ENCODE results near the gene PRR12.
A peak's percentile ranks its signal among the peaks of the same experiment; 100 is the strongest.

The PRR12 gene

DNA sequence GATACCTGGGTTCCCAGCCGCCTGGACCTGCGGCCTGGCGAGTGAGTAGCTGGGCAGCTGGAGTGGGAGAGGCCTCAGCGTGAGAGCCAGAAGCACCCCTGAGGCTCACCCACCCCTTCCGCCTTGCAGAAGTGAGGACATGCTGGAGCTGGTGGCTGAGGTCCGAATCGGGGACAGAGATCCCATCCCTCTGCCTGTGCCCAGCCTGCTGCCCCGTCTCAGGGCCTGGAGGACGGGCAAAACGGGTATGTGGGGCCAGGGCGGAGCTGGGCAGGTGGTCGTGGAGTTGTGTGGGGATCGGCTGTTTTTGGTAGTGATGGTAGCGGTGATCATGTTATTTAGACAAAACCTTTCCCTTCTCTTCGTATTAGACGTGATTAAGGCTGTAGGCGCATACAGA, 55.6 kb downstream of the PRR12 start:
- no peak for DNase-seq (ENCODE audit: low read depth)

DNA sequence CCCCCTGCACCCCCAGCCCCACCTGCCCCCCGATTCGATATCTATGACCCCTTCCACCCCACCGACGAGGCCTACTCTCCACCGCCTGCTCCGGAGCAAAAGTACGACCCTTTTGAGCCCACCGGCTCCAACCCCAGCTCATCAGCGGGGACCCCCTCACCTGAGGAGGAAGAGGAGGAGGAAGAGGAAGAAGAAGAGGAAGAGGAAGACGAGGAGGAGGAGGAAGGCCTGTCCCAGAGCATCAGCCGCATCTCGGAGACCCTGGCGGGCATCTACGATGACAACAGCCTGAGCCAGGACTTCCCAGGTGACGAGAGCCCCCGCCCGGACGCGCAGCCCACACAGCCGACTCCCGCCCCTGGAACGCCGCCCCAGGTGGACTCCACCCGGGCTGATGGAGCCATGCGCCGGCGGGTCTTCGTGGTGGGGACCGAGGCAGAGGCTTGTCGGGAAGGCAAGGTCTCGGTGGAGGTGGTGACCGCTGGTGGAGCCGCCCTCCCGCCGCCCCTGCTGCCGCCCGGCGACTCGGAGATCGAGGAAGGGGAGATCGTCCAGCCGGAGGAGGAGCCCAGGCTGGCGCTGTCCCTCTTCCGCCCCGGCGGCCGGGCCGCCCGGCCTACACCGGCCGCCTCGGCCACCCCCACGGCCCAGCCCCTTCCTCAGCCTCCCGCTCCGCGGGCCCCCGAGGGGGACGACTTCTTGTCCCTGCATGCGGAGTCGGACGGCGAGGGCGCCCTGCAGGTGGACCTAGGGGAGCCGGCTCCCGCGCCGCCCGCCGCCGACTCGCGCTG, 60.2 kb downstream of the PRR12 start:
- no peak for DNase-seq (ENCODE audit: low read depth)

DNA sequence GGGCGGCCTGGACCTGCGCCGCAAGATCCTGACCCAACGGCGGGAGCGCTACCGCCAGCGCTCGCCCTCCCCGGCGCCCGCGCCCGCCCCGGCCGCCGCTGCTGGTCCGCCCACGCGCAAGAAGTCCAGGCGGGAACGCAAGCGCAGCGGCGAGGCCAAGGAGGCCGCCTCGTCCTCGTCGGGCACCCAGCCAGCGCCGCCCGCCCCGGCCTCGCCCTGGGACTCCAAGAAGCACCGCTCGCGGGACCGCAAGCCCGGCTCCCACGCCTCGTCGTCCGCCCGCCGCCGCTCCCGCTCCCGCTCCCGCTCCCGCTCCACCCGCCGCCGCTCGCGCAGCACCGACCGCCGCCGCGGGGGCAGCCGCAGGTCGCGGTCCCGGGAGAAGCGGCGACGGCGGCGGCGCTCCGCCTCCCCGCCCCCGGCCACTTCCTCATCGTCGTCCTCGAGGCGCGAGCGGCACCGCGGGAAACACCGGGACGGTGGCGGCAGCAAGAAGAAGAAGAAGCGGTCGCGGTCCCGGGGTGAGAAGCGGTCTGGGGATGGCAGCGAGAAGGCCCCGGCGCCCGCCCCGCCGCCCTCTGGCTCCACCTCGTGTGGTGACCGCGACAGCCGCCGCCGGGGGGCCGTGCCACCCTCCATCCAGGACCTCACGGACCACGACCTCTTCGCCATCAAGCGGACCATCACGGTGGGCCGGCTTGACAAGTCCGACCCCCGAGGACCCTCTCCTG, 61.0 kb downstream of the PRR12 start:
- no peak for DNase-seq (ENCODE audit: low read depth)

DNA sequence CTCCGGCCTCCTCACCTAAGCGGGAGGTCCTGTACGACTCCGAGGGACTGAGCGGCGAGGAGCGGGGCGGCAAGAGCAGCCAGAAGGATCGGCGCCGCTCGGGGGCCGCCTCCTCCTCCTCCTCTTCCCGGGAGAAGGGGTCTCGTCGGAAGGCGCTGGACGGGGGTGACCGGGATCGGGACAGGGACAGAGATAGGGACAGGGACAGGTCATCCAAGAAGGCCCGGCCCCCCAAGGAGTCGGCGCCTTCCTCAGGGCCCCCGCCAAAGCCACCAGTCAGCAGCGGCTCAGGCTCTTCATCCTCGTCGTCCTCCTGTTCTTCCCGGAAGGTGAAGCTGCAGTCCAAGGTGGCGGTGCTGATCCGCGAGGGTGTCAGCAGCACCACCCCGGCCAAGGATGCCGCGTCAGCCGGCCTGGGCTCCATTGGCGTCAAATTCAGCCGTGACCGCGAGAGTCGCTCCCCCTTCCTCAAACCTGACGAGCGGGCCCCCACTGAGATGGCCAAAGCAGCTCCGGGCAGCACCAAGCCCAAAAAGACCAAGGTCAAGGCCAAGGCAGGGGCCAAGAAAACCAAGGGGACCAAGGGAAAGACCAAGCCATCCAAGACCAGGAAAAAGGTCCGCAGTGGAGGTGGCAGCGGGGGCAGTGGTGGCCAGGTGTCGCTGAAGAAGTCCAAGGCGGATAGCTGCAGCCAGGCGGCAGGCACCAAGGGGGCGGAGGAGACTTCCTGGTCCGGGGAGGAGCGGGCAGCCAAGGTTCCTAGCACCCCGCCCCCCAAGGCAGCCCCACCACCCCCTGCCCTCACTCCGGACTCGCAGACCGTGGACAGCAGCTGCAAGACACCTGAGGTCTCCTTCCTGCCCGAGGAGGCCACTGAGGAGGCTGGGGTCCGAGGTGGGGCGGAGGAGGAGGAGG, 61.8 kb downstream of the PRR12 start:
- DNase-seq (ENCODE audit: low read depth) = no peak

DNA sequence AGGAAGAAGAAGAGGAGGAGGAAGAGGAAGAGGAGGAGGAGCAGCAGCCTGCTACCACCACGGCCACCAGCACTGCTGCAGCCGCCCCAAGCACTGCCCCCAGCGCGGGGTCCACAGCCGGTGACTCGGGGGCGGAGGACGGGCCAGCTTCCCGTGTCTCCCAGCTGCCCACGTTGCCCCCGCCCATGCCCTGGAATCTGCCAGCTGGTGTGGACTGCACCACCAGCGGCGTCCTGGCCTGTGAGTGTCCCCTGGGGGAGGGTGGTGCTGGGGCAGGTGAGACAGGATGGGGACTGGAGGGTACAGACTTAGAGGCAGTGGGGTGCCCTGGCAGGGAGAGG, 62.5 kb downstream of the PRR12 start:
- DNase-seq (ENCODE audit: low read depth) = no peak

DNA sequence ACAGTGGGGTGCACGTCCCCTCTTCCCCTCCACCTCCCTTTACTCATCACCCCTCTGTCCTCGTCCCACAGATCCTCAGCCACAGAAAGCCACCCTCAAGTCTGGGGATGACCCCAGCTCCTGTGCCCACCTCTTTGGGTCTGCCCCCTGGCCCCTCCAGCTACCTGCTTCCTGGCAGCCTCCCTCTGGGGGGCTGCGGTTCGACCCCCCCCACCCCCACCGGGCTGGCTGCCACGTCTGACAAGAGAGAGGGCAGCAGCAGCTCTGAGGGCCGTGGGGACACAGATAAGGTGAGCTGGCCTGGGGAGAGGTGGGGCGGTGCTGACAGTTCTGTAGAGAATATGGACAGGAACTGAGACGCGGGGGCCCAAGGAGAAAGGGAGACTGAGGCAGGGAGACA, 63.6 kb downstream of the PRR12 start:
- DNase-seq (ENCODE audit: low read depth) = no peak

DNA sequence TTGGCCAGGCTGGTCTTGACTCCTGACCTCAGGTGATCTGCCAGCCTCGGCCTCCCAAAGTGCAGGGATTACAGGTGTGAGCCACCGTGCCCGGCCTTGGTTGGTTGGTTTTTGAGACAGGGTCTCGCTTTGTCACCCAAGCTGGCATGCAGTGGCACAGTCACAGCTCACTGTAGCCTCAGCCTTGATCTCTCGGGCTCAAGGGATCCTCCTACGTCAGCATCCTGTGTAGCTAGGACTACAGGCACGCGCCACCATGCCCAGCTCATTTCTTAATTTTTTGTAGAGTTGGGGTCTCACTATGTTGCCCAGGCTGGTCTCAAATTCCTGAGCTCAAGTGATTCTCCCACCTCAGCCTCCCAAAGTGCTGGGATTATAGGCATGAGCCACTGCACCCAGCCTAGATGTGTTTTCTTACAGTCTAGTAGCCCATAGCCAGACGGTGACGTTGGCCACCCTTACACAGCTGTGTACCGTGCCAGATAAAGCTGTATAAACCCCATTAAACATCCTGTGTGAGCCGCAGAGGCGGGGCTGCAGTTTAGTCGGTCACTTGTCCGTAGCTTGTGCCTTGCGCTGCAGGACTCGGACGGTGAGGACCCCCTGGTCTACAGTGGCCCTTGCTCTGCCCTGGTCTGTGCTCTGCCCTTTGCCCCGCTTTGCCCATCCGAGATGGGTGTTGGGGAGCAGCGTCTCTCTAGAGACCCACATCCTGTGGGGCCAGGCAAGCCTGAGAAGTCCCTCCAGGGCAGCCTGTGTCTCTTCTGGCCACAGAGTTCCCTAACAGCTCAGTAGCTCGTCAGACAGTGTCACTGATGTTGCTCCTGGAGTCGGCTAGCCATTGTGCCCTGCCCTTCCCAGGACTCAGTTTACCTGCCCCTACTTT, 64.8 kb downstream of the PRR12 start:
- no peak for DNase-seq (ENCODE audit: low read depth)

DNA sequence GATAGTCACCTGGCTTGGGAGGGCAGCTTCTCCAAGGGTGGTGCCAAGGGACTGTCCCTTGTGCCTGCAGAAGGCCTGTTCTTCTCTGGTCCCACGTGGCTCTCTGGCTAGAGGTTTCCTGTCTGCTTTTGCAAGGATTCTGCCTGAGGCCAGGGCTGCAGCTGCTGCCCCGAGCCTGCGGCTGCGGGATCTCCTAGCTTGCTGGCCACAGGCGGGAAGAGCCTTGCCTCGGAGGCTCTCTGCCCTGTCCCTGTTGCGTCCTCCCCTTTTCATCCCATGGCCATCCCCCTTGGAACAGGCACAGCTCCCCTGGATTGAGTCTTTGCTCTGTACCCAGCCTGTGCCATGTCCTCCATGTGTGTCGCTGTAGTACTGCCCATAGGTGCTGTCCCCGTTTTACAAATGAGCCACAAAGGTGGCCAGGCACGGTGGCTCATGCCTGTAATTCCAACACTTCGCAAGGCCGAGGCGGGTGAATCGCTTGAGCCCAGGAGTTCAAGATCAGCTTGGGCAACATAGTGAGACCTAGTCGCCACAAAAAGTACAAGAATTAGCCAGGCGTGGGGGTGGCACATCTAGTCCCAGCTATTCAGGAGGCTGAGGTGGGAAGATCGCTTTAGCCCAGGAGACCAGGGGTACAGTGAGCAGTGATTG, 65.6 kb downstream of the PRR12 start:
- DNase-seq (ENCODE audit: low read depth) = no peak

DNA sequence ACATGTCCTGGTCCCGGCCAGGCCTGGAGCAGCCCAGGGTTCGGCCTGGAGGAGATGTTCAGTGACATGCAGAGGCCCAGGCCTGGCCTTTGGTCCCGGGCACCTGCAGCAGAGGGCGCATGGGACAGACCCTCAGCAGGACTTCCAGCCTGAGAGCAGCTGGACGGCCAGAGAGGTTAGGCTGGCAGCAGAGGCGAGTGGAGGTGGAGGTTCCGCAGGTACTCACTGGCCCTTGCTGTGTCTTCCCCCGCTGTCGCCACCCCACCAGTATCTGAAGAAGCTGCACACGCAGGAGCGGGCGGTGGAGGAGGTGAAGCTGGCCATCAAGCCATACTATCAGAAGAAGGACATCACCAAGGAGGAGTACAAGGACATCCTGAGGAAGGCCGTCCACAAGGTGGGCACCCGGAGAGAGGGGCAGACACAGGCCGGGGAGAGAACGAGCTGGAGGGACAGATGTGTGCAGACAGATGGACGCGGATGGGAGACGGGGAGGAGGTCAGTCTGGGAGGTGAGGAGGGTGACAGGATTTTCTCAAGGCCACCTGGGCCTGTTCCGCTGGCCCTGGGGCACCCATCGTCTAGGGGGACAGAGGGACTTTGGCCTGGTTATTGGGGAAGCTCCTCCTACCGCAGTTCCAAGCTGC, 66.6 kb downstream of the PRR12 start:
- DNase-seq (ENCODE audit: low read depth) = no peak

DNA sequence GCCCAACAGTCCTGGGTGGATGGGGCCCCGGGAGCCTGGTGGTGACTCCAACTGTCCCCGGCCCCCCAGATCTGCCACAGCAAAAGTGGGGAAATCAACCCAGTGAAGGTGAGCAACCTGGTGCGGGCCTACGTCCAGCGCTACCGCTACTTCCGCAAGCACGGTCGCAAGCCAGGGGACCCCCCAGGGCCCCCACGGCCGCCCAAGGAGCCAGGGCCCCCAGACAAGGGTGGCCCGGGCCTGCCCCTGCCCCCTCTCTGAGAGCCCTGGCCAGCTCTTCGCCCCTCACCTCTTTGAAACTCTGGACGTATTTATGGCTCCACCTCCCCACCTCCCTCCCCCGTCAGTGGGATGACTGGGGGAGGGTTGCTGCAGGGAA, 67.1 kb downstream of the PRR12 start:
- DNase-seq (ENCODE audit: low read depth) = no peak

DNA sequence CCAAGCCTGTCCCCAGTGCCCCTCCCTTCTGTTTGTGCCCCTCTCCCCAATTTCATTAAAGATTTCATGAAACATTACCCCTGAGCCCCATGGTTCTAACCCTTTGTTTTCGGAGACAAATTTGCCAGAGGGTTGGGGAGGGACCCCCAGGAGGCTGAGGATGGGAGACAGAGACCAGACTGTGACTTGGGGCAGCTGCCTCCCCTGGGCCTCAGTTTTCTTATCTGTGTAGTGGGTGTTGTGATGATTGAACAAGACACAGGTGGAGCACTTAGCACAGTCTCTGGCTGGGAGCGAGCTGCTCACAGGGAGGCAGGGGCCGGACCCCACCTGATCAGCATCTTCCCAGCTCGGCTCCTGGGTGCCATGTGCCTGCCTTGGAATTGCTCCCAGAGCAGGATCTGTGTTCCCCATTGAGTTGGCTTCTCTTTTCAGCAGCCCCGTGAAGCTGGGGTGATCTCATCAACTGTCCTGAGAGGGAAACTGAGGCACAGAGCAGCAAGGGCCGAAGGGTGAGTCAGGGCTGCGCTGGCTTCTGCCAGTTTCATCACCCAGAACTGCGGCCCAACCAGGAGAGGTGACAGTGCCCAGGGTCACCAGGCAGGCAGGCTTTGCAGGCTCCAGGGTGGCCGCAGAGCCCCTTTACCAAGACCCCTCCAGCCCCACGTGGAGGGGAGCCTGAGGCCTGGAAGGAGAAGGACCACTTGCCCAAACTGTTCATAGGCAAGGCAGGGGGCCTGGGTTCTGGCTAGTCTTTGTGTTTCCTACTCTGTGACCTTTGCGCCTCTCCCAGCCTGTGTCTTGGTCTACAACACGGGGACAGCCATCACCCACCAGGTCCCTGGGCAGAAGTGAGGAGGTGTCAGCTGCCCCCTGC, 67.8 kb downstream of the PRR12 start:
- DNase-seq (ENCODE audit: low read depth) = no peak

DNA sequence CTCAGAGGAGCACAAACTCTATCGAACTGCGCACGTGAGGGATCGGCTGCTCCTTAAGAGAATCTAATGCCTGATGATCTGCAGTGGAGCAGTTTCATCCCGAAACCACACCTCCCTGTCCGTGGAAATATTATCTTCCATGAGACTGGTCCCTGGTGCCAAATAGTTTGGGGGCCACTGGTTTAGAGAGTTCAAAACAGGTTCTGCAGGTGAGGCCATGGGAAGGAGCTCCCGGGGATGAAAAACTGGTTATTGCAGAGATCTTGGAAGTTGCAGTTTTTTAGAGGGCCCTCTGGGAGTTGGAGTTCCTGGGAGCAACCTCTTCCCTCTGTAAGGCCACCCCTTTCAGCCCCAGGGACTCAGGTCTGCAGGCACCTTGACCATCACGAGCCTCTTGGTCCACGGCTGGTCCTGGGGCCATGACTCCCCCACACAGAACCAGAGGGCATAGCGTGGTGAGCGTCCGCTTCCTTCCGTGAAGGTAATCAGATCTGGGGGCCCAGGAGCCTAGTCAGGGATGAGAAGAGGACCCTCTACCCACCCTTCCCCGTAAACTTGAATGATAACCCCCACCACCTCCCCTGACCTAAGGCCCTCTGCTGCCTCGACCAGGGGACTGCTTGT, 69.5 kb downstream of the PRR12 start:
- no peak for DNase-seq (ENCODE audit: low read depth)

DNA sequence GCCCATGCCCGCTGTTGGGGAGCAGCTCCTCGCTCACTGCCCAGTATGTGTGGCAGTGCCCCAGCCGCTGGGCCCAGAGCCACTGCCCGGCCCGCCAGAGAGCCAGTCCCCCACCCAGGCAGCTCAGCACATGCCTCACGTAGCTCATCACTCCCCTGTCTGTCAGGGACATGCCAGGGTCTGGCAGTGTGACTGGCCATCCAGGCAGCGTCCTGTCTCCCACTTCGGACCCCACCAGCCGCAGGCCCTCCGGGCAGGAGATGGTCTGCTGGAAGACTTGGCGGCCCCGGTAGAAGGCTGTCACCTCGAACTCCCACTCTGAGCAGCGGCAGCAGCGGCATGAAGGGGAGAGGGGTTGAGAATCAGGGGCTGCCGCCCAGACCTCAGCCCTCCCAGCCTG, 71.0 kb downstream of the PRR12 start:
- no peak for DNase-seq (ENCODE audit: low read depth)

DNA sequence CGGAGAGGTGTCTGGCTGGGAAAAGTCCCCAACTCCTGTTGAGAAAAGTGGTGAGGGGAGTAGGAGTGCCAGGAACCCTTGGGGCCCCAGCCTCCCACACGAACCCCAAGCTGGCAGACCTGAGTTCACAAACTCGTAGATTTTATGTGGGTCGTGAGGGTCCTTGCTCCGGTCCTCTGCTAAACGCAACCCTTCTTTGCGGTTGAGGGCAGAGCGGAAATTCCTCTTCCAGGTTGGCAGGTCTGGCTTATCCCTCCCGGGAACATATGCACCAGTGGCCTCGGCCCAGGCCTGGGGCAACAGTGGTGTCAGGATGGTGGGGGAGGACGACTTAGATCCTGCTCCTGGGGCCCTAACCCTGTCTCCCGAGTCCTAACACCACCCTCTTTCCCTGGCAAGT, 72.2 kb downstream of the PRR12 start:
- DNase-seq (ENCODE audit: low read depth) = no peak

DNA sequence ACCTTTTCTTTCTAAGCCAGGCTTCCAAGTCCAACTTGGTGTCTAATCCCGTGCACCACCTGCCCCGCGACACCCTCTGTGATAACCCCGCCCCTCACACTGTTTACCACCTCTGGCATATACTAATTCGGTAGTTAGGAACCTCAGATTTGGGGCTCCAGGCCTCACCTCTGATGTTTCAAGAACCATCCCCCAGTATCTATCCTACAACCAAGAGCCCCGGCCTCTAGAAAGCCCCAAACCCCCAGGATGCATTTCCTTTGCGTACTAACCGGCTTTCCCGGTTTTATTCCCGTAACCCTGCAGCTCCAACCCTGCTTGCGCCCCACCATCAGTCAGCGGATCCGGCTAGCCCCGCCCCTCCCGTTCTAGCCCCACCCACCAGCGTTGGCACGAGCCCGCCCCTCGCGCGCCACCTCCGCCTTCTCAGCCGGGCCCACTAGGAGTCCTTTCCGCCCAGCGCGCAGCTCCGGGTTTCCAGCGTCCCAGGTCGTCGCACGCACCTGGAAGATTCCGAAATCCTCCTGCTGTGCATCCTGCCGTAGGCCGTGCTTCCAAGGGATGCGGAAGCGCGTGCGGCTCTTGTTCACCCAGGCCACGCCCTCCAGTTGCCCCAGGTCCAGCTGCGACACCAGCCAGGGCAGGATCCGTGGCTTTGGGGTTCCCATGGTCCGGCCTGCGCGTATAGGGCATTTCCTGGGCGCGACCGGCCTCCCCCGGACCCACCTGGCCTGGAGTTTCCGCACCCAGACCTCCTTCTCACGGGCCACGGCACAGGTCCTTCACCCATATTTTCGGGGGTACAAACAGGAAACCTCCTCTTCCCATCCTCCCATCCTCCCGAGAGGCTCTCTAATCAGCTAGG, 73.4 kb downstream of the PRR12 start:
- DNase-seq (ENCODE audit: low read depth) = peak; percentile 85

DNA sequence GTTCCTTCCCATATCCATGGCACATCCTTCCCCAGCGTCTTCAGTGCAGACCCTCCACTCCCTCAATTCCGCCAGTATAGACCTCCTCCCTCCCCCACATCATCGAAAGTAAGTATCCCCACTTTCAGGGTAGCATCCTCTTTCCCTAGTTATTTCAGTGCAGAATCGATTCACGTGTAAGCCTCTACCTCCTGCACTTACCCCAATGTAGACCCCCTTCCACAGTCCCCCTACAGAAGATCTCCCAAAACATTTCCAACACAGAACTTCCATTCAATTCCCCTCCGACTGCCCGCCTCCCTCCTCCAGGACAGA, 74.0 kb downstream of the PRR12 start:
- no peak for DNase-seq (ENCODE audit: low read depth)

DNA sequence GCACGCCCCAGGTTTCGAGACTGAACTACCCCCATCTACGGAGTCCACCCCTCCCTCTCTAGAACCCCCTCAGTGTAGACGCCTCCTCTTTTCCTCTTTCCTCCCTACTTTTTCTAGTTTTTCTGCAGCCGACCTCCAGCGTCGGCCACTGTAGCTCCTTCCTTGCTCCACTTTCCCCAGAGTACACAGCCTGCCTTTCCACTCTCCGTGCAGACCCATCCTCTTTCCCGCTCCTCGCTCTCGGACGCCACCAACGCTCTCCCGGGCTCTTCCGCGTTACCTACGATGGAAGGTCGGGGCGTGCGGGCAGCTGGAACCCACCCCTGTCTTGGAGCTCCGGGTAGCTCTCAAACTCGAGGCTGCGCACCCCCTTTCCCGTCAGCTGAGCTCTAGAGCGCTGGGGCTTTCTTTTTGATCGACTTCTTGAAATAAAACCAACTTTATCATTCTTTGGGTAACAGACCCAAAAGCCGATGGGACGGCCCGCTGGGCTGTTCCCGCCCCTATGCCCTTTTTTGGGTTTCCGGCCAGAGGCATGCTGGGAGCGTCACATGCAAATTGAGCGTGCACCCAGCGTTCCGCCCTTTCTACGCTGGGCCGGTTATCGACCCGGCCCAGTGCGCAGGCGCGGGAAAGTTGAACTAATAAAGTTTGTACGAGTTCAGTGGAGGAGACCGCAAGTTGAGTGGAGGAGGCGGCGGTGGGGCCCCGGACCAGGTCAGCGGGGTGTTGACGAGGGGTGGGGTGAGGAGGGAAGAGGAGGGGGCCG, 74.6 kb downstream of the PRR12 start, which contains the start of the genes BCL2L12 and IRF3:
Gene BCL2L12 (plus strand): TSS at position 583 of the 769 bp plus-strand sequence. CDS start 760 bp downstream, outside the sequence.
Gene IRF3 (minus strand): TSS at position 507 of the 769 bp plus-strand sequence. CDS start 1,019 bp downstream, outside the sequence.
- DNase-seq (ENCODE audit: low read depth) = peak; percentile 98

DNA sequence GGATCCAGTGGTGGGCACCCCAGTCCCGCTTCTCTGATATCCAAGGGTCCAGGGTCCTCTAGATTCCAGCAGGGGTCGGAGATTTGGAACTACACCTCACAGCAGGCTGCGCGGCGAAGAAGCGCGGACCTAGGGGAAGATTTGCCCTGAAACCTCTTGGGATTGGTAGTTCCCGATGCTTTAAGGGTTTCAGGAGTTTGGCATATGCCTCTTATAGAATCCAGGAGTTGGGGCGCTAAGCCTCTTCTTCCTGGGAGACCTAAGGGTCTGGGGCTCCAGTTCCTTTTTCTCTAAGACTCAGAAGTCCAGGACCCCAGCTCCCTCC, 75.1 kb downstream of the PRR12 start:
- no peak for DNase-seq (ENCODE audit: low read depth)
